HT-29 (cell line): ENCODE measurements around the gene ZDHHC23. TPM values are rescaled to one million over a fixed set of nuclear protein-coding genes. Genes with fewer than 3 reads are reported as not detected.

Experiments used
- DNase-seq: peaks from one replicate; pipeline ENCODE4 v3.0.0-alpha.2; 2015; ENCODE audit warnings: low spot score
- total RNA-seq: library from RNA; depleted of rRNA; stranded (reverse); fragments of >200 nt; shearing (Covaris generic); gene quantifications from 2 replicates; pipeline ENCODE4 v1.2.3, GENCODE V29; 2014; rRNA removed

Gene ZDHHC23
- total RNA-seq, 1 experiment from 2014 or later: 11.5 TPM

DNA sequence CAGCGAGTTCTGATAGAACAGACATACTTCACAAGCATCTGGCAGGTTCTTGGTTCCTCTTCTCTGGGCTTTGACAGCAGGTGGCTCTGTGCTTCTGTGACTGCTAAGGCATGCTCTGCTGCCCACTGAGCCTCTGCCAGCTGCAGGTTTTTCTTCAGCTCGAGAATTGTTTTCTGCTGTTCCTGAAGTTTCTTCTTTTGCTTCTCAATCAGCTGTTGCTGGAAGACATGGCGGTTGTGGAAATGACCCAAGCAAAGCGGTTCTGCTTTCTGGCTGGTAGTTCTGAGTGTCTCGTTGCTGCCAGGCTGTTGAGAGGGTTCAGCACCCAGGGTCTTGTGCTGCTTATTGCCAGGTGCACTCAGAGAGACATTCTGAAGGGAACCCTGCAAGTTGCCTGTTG is 57.7 kb downstream of the ZDHHC23 start:
- DNase-seq: no peak

DNA sequence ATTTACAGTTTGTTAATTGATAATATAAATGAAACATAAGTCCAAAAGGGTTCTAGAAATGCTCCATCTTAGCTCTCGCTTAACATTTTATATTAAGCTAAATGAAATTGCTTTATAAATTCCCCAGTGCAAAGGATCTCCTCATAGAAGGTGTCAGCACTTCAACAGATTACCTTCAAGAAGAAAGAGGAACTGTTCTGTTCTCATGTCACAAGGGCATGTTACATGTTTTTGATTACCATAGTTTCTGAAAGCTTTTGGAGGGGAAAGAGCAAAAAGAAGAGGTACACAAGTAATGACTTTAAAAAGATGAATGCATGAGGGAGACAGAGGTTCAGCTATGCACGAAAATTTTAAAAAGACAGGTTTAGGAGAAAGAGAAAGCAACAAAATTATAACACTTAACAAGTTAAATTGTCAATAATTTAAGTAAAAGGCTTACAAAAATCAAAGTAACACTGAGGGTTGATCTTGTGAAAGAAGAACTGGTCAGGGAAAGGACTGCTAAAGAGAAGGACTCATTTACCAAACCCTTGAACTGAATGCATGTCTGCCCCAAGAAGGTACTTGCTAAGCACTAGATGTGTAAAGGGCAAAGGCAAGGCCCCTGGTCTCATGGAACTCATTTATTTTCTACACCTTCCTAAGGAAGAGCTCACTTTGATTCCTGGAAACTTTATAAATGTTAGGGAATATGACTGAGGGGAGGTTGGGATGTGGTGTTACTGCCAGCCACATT is 63.4 kb downstream of the ZDHHC23 start:
- DNase-seq: no peak

Other genes starting within 250 kb of the ZDHHC23 start
- gene NAA50, start 201.8 kb upstream of the ZDHHC23 start, total RNA-seq: 743 and 760 TPM in 2 replicates
- gene ATP6V1A, start 201.0 kb upstream of the ZDHHC23 start, total RNA-seq: 43.0 and 43.7 TPM in 2 replicates
- gene GRAMD1C, start 109.2 kb upstream of the ZDHHC23 start, total RNA-seq: 0.10 and 0.42 TPM in 2 replicates
- 0.78 and 1.1 TPM in 2 replicates for gene CCDC191, start 108.5 kb downstream of the ZDHHC23 start, total RNA-seq
- 28.1 and 32.1 TPM in 2 replicates for gene QTRT2, start 108.7 kb downstream of the ZDHHC23 start, total RNA-seq
- gene DRD3, start 231.0 kb downstream of the ZDHHC23 start, total RNA-seq: not detected in 2 replicates